NCI-H1694 treated with DMSO at 0.1 percent for 48 hours (cell line): ENCODE measurements around the gene BNC2.
"Not testable (repeated sequence)": the region's sequence is repeated elsewhere in the genome, so short reads cannot be mapped to it uniquely, and the experiment has no call there.

Experiments used
- DNase-seq: peaks from one replicate; lab custom pipeline; 2025; lab: John Stamatoyannopoulos, UW

The BNC2 gene

DNA sequence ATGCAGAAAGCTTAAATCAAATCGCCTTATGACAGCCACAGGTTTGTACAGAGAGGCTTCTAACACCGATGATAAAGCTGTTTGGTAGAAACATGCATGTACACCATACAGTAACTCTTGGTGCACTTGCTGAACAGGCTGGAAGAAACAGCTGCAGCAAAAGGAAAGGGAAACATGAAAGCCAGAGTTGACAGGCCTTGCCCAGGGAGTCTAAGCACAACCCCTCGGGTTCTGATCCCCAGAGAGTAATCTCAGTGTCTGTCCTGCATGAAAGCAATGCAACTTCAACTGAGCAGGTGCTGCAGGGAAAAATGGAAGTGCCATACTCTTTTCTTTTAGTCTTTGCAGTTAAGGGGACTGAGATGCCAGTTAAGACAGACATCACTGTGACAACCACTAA, 419.9 kb downstream of the BNC2 start:
- no peak for DNase-seq

DNA sequence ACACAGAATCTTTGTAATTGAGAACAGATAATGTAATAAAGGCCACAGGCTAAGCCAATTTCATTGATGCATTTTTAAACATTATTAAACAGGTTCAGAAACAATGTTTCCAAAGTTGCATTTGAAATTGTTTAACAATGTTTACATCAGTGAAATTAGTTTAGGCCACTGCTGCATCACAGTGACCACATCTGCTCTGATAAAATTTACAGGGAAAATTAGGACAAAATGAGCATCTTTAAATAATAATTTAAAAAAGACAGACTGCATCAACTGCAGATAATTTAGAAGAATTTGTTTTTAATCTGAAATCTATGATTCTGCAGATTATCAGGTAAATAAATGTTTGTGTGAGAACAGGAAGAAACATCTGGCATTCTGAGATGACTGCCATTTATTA, 420.4 kb downstream of the BNC2 start:
- DNase-seq = no peak

DNA sequence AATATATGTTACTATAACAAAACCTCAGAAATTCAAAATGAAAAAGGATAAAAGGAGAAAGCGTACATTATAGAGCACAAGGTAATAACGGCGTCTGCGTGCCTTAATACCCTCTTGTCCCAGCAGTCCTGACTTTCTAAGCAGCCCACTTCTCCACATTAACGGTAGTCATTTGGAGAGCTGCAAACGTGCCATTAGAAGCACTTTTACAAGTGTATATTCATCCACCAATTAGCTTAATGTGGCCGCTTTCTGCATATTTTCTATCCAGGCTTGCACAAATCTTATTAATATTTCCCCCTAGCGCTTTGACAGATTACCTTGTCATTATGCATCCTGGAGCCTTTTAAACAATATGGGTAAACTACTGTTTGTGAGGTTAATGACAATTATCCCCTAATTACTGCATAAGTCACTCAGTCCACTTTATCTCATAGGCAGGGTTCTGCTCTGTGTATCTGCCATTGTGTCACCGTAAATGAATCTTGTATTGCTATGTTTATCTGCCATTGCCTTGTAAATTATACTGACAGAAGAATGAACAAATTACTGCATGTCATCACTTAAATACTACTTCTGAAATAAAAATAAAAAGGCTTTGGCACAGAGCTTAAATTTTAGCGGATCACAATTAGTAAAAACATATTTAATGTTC, 421.3 kb downstream of the BNC2 start:
- DNase-seq = no peak

DNA sequence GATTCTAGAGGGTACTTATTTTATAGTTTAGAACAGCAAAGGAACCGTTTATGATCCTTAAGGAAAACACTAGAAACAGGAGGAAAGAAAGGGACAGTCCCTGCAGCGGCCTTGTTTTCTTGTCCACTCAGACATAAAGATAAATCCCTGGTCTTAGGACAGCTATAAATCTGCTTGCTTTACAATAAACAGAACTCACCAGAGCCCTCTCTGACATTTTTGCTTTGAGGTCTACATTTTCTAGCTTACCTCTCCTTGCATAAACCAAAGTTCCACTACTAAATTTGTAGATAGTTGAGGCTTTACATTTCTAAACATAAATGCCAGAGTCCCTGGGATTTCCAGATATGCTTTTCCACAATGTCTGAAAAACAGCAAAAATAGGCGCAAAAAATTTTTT, 422.5 kb downstream of the BNC2 start:
- DNase-seq = no peak

DNA sequence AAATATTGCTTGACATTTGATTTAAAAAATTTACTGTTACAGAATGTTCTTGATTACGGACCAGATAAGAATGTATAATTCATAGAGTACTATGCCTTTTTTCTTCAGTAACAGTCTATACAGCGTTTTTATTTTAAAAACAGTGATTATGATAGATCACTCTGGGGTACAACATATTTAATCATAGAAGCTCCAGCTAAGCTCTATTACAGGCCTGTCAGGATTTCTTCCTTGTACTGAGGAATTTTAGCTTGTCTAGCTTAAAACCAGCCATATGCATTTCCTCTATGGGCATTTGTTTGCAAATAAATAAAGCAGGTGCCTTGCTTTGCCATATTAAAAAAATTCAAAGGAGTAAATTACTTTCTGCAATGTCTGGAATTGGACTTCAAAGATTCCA, 423.8 kb downstream of the BNC2 start:
- DNase-seq = no peak

DNA sequence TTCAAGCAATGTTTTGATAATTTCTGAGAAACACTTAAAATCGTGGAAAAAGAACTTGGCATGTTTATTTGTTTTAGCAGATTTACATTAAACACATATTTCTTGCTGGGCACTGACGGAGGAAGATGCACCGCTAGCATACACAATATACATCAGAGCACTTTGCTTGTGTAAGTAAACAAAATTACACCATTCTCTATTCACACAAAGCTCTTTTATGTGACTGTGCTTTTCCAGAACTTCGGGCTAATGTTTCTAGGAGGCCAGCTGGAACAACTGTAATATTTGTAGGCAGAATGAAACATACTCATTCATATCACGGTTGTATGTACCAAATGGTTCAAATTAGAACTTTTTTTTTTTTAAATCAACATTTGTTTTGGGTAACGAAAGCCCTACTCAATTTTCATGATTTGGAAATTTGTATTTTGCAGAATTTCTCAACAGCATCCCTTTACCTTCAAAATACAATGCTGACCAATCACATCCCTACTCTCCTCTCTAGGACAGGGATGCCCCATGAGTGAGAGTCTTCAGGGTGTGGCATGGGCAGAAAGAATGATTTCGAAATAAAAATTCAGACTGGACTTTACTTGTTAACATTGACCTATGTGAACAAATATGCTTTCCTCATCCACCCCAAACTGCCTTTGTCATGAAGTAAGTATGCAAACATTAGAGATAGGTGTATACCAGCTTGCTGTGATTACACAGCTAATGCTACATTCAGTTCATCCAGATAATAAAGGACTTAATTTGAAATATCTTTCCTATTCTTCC, 425.1 kb downstream of the BNC2 start:
- no peak for DNase-seq

DNA sequence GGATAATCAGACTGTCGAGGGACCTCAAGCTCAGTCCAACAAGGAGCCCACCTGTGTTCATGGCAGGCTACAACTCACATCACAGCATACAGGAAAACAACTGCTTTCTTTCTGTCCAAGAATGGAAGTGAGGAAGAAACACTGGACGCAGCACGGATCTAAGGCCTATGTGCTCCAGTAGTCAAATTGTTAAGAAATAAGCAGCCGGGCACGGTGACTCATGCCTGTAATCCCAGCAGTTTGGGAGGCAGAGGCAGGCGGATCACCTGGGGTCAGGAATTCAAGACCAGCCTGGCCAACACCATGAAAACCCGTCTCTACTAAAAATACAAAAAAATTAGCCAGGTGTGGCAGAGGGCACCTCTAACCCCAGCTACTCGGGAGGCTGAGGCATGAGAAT, 427.8 kb downstream of the BNC2 start:
- DNase-seq = no peak

DNA sequence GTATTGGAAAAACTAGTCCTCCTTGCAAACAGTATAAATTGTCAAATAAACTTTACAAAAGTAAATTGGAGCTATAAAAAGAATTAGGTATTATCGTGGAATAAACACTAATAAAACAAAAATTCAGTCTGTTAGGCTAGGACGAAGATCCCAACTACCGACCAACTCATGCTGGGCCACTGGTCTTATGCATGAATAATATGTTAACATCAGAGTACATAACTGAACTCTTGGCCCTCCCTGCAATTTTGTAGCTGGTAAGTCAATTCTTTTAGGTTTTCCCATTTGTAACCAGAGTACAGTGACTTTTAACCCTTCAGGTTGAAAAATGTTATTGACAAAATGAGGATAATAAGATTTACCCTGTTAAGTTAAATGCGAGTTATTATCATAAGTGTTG, 428.7 kb downstream of the BNC2 start:
- DNase-seq = no peak

DNA sequence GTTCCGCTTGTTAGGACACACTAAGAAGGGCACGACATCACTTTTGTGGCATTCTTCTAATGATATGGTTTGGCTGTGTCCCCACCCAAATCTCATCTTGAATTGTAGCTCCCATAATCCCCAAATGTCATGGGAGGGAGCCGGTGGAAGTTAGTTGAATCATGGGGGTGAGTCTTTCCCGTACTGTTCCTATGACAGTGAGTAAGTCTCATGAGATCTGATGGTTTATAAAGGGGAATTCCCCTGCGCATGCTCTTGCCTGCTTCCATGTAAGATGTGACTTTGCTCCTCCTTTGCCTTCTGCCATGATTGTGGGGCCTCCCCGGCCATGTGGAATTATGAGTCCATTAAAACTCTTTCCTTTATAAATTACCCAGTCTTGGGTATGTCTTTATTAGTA, 431.6 kb downstream of the BNC2 start:
- DNase-seq = not testable (repeated sequence)

DNA sequence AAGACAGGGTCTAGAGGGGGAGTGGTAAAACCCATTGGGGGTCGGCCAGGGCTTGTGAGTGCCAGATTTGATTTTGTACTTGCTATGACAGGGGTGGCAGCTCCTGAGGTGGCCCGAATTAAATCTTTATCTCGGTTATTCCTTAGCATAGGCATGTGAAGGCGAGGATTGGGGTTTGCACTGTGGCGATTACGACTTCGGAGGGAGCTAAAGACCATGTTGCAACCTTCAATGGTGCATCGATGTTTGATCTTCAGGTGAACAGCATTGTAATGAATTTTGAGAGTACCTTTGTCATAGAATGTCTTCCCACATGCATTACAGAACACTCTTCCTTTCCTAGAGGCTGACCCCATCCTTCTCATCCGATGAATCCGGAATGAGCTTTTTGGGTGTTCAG, 433.9 kb downstream of the BNC2 start:
- DNase-seq = no peak

DNA sequence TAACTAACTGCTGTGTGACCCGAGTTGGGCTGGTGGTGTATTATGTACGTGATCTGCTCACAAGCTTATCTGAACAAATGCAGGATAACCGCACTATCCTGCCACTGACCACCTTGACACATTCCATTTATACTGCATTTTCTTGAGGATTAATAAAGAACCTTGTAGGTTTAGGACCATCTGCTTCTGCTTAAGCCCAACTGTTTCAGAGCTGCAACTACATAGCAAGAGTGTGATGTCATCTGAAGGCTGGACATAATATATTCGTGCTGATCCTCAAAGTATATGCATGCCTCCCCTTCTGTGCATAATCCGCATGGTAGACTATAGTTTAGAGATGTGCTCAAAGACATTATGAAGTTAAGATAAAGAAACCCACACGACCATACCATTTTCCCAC, 435.9 kb downstream of the BNC2 start:
- no peak for DNase-seq

DNA sequence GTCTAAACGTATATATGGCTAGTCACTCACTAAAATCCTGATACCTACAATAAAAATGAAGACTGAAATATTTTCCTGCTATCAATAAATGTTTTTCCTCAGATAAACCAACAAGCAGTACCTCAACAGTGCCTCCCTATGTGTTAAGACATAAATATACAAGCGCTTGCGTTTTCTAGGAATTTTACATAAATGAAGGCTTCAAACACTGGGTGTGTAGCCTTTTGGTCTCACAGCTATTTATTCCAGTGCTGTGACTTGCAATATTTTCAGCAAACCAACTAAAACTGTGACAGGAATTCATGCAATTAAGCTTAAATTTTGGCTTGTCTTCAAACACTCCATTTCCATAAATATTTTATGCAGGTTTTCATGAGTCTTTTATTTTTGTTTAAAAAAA, 437.0 kb downstream of the BNC2 start:
- no peak for DNase-seq

DNA sequence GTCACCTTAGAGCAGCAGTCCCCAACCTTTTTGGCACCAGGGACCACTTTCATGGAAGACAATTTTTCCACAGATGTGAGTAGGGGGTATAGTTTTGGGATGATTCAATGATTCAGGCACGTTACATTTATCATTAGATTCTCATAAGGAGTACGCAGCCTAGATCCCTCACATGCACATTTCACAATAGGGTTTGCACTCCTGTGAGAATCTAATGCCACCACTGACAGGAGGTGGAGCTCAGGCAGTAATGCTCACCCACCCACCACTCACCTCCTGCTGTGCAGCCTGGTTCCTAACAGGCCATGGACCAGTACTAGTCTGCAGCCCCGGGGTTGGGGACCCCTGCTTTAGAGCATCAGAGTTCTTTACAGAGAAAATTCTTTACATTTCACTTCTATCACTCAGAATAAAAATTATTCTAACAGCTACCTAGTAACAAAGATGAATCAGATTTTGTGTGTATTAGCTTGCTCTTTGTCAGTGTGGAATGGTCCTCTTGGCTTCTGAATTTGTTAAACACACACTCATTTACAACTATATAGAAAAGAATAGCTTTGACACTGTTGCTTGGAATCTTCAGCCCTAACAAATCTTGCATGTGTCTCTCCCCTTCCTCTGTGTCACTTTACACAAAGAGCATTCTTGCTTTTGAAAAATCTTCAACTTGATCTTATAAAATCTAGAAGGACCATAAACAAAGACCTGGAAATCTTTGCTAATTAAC, 438.6 kb downstream of the BNC2 start:
- DNase-seq = no peak

DNA sequence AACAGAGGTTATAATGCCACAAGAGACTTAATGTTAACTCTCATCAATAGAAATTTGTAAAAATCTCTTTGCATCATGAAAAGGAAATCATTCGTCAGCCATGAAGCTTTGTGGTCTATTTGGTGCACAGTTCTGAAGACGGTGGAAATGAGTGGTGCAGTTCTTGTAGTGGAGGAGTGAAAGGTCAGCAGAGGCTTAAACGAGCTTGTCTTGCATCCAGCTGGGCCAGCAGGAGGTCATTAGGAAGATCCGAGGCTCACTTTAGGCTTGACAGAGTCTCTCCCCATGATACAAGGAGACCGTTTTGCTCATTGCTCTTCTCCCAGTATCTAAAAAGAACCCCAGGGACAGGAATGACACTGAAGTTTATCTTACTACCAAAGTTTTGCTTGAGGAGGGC, 440.8 kb downstream of the BNC2 start:
- DNase-seq = no peak

DNA sequence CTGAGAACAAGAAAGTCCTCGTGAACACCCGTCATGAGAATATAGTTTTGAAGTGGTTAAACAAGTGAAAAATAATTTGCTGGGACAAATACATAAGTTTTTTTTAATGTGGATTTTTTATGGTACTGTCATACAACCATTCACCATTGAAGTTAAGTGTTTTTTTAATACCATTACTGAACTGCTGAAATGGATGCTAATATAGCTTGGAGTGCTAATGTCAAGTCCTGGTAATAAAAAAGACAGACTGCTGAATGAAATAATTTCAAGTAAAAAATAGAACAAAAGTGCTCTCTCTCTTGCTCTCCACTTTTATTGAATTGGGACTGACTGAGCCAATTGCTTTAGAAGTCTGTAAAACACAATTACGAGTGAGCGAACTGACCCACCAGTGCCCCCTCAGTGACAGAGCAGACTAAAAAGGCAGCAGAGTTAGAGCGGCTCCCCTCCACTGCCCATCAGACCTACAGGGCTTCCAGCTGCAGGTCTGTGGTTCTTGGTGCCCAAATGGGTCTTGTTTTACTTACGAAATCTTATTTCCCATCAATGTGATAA, 442.5 kb downstream of the BNC2 start:
- no peak for DNase-seq

DNA sequence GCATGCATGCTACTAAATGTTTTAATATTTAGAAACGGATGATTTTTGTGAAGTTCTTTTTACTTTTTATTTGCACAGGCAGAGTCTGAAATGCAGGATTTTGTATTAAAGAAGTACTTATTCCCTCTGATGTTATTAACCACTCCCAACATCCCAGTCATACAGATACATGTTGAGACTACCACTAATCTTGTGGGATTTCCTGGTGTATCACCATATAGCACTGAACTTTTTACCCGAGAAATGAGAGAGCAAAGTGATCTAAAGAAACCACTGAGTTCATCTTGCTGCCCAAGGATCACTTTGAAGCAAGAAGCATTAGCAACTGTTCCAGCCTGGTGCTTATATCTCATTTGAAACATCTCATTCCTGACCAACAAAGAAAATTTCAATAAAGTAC, 443.8 kb downstream of the BNC2 start:
- no peak for DNase-seq

DNA sequence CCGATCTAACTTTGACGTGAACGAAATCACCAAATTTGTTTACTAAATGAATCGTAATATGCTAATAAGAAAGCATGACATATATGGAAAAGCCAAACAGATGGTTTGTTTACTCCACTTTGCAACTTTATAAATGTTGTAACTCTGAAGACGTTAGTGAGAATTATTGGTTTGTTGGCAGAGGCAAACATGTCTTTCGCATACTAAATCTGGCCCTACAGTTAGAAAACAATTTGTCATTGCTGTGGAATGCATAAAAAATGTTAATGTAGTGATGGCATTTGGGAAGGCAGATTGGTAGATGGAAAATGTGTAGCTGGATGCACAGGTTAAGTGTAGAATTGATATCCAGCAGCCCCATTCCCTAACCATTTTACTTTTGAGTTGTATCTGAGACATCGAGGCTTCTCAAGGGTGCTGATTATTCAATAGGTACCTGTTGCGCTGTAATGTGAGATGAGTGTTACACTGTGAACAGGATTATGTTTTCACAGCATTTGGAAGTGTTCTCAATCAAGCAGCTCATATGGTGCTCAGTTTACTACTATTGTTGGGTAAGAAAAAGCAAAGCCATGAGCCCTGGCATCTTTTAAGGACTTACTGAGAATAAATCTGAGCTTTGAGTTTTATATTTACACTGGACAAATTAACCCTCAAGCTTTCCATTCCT, 444.8 kb downstream of the BNC2 start:
- no peak for DNase-seq

DNA sequence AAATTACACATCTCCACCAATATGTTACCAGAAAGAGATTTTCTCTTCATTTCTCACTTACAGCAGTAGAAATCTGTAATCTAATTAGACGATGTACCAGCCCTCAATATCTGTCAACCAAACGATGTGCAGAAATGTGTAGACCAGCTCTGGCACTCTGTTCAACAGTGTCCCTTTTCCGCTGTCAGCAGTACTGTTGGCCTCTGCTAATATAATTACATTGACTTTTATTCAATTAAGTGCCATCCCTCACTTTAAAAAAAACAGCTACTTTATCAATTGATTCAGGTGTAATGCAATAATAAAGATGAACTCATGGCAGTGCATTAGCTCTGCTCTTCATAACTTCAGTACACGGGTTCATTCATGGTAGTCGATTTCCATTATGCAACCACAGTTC, 448.4 kb downstream of the BNC2 start:
- DNase-seq = no peak

DNA sequence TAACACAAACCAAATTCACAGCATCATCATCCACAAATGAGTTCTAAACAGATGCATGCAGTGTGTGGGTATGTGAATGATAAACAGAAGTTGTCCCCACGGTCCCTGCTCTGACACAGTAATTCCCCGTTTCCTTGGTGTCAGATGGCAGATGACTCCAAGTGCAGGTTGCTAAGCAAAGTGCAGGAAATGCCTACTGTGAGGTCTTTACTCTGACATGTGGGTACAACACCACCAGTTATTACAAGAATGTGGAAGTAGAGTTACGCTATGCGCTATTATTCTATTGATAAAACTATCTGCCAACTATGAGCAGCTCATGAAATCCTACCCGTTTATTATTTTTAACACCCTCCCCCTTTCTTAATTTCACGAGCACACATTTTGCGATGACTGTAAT, 448.9 kb downstream of the BNC2 start:
- DNase-seq = no peak

DNA sequence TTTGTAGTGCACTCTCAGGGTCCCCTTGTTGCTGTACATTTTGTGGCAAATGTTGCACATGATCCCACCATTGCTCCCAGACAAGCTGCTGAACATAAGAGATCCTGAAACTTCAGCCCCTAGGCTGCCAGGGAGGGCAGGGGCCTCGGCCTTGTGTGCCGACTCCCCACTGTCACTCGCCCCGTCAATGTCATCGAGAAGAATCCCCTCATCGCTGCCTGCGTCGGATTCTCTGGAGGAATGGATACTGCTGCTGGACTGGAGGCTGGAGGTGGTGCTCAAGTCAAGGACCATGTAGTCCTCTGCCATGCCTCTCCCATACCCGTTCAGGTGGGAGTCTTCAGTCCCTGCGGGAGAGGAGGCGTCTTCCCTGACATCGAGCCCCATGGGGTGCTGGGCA, 451.3 kb downstream of the BNC2 start:
- no peak for DNase-seq

DNA sequence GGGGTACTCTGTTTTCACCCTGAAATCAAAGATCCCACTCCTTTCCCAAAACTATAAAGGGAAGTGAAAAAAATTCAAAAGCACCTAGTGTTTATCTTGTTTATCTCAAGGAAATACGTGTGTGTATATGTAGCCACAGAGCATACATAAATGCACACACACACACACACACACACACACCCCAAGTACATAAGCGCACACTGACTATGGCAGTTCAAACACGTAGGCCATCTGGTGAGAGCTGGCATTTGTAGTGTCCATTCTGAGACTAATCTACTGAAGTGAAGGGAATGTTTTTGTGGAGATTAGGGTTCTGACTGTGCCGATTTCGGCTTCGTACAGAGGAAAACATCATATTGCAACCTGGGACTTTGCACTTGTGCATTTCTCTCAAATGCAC, 451.7 kb downstream of the BNC2 start:
- no peak for DNase-seq

DNA sequence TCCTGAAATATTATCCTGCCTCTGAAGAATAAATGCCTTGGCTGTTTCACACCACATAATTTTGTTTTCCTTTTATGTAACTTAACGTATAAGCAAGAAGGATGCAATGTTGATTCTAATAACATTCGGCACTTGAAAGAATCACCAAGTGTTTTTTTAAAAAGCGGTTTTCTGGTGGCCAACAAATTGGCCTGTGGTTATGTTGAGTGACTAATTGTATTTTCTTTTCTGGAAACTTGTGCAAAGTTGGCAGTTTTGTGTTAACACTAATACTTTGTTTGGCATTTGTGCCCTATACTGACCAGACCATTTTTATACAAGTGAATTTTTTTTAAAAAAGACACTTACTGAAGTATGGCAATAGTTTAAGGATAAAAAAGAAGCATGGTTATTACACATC, 452.7 kb downstream of the BNC2 start:
- no peak for DNase-seq
